ENCODE data around the gene SLC29A1. TPM values are rescaled to one million over a fixed set of nuclear protein-coding genes. Genes with fewer than 3 reads are reported as not detected.
"Not testable (repeated sequence)": the region's sequence is repeated elsewhere in the genome, so short reads cannot be mapped to it uniquely, and the experiment has no call there.

Gene SLC29A1
- total RNA-seq, 1 experiment from 2014 or later = 54.7 TPM

DNA sequence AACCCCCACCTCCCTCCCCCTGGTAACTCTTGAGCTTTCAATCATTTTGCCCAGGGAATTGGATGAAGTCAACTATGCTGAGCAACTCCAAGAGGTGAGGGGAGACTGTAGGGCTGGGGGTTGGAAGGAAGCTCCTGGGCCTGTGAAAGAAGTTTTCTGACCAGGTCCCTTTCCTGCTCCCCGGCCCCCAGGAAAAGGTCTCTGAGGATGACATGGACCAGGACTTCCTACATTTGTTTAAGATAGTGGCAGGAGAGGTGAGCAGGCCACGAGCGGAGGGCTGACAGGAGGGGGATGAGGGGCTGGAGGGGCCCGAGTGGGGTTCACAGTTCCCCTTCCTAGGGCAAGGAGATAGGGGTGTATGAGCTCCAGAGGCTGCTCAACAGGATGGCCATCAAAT, 43.0 kb upstream of the SLC29A1 start:
- ChIA-PET POLR2A (ENCODE audit: unreplicated experiment) (no interaction called here), CTCF (interaction anchor here (0.6 kb wide), 1 partner anchor 88 kb away, joined by 10 read pairs; no protein-coding TSS in a partner anchor)
- H3K4me2 ChIP-seq (ENCODE audit: low read length) = no peak overlapping the region
- no peaks in the 10 kb centered on the region for H3K9me2 ChIP-seq (replicated peaks; ENCODE audit: low read length)
- H3K79me2 ChIP-seq (ENCODE audit: low read length) = no peaks in the 10 kb centered on the region
- no peaks in the 10 kb centered on the region for H3F3A ChIP-seq (ENCODE audit: low read length, unreplicated experiment)
- ATAC-seq = no peak
- H3K4me1 ChIP-seq (ENCODE audit: insufficient read depth, low read length) = peaks cover 17% of the 10 kb centered on the region
- no peak overlapping the region for H3K27ac ChIP-seq (ENCODE audit: low read length)
- H3K9me3 ChIP-seq (ENCODE audit: low read length) = no peaks in the 10 kb centered on the region
- TF ChIP-seq EZH2phosphoT487 (IDR thresholded peaks at IDR 0.05; ENCODE audit: borderline replicate concordance, low read length) (no peak), EZH2 (IDR thresholded peaks at IDR 0.05; ENCODE audit: low read length, unreplicated experiment) (no peak)
- TF ChIP-seq, protein P1, sequence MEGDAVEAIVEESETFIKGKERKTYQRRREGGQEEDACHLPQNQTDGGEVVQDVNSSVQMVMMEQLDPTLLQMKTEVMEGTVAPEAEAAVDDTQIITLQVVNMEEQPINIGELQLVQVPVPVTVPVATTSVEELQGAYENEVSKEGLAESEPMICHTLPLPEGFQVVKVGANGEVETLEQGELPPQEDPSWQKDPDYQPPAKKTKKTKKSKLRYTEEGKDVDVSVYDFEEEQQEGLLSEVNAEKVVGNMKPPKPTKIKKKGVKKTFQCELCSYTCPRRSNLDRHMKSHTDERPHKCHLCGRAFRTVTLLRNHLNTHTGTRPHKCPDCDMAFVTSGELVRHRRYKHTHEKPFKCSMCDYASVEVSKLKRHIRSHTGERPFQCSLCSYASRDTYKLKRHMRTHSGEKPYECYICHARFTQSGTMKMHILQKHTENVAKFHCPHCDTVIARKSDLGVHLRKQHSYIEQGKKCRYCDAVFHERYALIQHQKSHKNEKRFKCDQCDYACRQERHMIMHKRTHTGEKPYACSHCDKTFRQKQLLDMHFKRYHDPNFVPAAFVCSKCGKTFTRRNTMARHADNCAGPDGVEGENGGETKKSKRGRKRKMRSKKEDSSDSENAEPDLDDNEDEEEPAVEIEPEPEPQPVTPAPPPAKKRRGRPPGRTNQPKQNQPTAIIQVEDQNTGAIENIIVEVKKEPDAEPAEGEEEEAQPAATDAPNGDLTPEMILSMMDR (conservative IDR thresholded peaks at IDR 0.05; ENCODE audit: low read depth, low read length) = no peak
- no peak overlapping the region for H3K4me3 ChIP-seq (ENCODE audit: low read length)
- intact Hi-C loops (cut with micrococcal nuclease) = no loop called here
- no peak overlapping the region for H3K9ac ChIP-seq (ENCODE audit: low read length)
- no peaks in the 10 kb centered on the region for H3K36me3 ChIP-seq (ENCODE audit: low read depth, low read length)
- DNase-seq = no peak
- H4K20me1 ChIP-seq (ENCODE audit: low read length) = no peaks in the 10 kb centered on the region
- H3K27me3 ChIP-seq (ENCODE audit: low read length) = no peaks in the 10 kb centered on the region
- no peak overlapping the region for H2AFZ ChIP-seq (ENCODE audit: low read length)
- BruUV-seq (replicated peaks) = no TSS peak

GRCh38 chr6:44180886-44181285, 42.5 kb upstream of the SLC29A1 start:
- POLR2A ChIA-PET (ENCODE audit: unreplicated experiment) = no interaction called here

DNA sequence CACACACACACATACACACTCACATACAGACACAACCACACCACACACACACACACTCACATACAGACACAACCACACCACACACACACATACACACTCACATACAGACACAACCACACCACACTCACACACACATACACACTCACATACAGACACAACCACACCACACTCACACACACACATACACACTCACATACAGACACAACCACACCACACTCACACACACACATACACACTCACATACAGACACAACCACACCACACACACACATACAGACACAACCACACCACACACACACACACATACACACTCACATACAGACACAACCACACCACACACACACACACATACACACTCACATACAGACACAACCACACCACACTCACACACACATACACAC, 41.6 kb upstream of the SLC29A1 start:
- not testable (repeated sequence) for BruUV-seq (replicated peaks)

More at GRCh38 chr6:44180886-44181285, 42.5 kb upstream of the SLC29A1 start:
- Histone ChIP-seq H3K9me2 (replicated peaks; ENCODE audit: low read length) (no peaks in the 10 kb centered on the region), H3K27ac (ENCODE audit: low read length) (no peak overlapping the region), H3K9me3 (ENCODE audit: low read length) (no peaks in the 10 kb centered on the region), H3K4me2 (ENCODE audit: low read length) (no peak overlapping the region), H3F3A (ENCODE audit: low read length, unreplicated experiment) (no peaks in the 10 kb centered on the region), H3K4me1 (ENCODE audit: insufficient read depth, low read length) (peaks cover 17% of the 10 kb centered on the region), H4K20me1 (ENCODE audit: low read length) (no peaks in the 10 kb centered on the region), H3K79me2 (ENCODE audit: low read length) (no peaks in the 10 kb centered on the region), H3K9ac (ENCODE audit: low read length) (no peak overlapping the region), H3K27me3 (ENCODE audit: low read length) (no peaks in the 10 kb centered on the region), H3K4me3 (ENCODE audit: low read length) (no peak overlapping the region), H3K36me3 (ENCODE audit: low read depth, low read length) (no peaks in the 10 kb centered on the region), H2AFZ (ENCODE audit: low read length) (no peak overlapping the region)
- CTCF ChIA-PET = interaction anchor here (0.6 kb wide), 1 partner anchor 88 kb away, joined by 10 read pairs; no protein-coding TSS in a partner anchor
- ATAC-seq (no peak), DNase-seq (no peak)
- intact Hi-C loops (cut with micrococcal nuclease) = no loop called here
- TF ChIP-seq, protein P1 (conservative IDR thresholded peaks at IDR 0.05; ENCODE audit: low read depth, low read length) = no peak
- TF ChIP-seq EZH2phosphoT487 (IDR thresholded peaks at IDR 0.05; ENCODE audit: borderline replicate concordance, low read length) (no peak), EZH2 (IDR thresholded peaks at IDR 0.05; ENCODE audit: low read length, unreplicated experiment) (no peak)
- no TSS peak for BruUV-seq (replicated peaks)

More for the DNA sequence above, 41.6 kb upstream of the SLC29A1 start:
- CTCF ChIA-PET; POLR2A ChIA-PET (ENCODE audit: unreplicated experiment); H4K20me1 ChIP-seq (ENCODE audit: low read length); H3K27ac ChIP-seq (ENCODE audit: low read length); H3K9me3 ChIP-seq (ENCODE audit: low read length); H3K9ac ChIP-seq (ENCODE audit: low read length); ATAC-seq; H3K4me2 ChIP-seq (ENCODE audit: low read length); H3K9me2 ChIP-seq (replicated peaks; ENCODE audit: low read length); H3K79me2 ChIP-seq (ENCODE audit: low read length); H3K27me3 ChIP-seq (ENCODE audit: low read length); H3F3A ChIP-seq (ENCODE audit: low read length, unreplicated experiment); intact Hi-C loops (cut with micrococcal nuclease); H3K4me3 ChIP-seq (ENCODE audit: low read length); H3K36me3 ChIP-seq (ENCODE audit: low read depth, low read length); DNase-seq; H2AFZ ChIP-seq (ENCODE audit: low read length): not testable (repeated sequence)
- peaks cover 17% of the 10 kb centered on the region for H3K4me1 ChIP-seq (ENCODE audit: insufficient read depth, low read length)
